ENCODE results near the gene MAPK9.

- no peak for TF ChIP-seq CTCF (IDR thresholded peaks at IDR 0.05 in 8 of 11, conservative IDR thresholded peaks at IDR 0.05 in 3 of 11)
- no peak for TF ChIP-seq POLR2A (IDR thresholded peaks at IDR 0.05)
- no peak for TF ChIP-seq POLR2AphosphoS5 (IDR thresholded peaks at IDR 0.05)
Observed at GRCh38 chr5:180287404-180287803, 4.5 kb downstream of the MAPK9 start.

All from spleen (tissue), 7 donors.